Stimulated activated CD8-positive, alpha-beta memory T cell treated with anti-CD3 and anti-CD28 coated beads, Interleukin-7, amount 100 ng/mL, for 24 hours (primary cell): ENCODE data around the gene CALML5.
"Not testable (repeated sequence)": the region's sequence is repeated elsewhere in the genome, so short reads cannot be mapped to it uniquely, and the experiment has no call there.

ENCODE experiments used
- DNase-seq: peaks from one replicate; pipeline ENCODE4 v3.0.0-alpha.2; 2020; ENCODE audit warnings: low read depth

Gene CALML5

DNA sequence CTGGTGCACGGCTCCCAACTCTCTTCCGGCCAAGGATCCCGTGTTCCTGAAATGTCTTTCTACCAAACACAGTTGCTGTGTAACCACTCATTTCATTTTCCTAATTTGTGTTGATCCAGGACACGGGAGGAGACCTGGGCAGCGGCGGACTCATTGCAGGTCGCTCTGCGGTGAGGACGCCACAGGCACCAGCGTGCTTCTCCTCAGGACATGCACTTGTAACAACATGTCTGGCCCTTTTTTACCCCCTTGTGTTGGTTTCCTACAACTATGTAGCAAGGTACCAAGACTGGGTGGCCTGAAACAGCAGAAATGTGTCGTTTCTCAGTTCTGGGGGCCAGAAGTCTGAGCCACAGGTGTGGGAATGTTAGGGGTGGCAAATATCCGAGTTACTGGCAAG lies 18.2 kb downstream of the CALML5 start:
- no peak for DNase-seq

DNA sequence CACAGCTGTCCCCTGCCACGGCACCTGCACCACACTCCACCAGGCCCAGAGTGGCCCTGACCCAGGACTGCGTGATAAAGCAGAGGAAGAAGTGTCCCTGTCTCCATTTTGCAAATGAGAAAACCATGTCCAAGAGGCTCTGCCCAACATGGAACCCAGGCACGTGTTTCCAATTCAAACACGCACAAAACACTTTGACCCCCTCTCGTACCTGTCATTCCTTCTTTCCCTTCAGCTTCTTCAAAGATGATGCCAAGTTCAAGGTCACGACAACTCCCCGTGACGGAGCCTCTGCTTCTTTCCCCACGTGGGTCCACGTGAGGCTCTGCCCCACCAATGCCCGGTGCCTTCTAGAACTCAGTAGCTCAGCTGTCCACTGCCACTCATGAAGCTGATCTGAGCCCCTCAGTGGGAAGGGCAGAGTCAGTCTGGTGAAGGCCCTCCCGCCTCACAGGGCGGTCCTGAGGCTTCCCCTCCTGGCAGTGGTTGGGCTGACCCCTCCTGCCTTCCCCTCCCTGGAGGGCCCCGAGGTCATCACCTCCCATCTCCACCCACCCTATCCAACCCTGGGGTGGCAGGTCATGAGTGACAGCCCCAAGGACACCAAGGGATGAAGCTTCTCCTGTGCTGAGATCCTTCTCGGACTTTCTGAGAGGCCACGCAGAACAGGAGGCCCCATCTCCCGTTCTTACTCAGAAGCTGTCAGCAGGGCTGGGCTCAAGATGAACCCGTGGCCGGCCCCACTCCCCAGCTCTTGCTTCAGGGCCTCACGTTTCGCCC lies 19.0 kb downstream of the CALML5 start:
- no peak for DNase-seq

DNA sequence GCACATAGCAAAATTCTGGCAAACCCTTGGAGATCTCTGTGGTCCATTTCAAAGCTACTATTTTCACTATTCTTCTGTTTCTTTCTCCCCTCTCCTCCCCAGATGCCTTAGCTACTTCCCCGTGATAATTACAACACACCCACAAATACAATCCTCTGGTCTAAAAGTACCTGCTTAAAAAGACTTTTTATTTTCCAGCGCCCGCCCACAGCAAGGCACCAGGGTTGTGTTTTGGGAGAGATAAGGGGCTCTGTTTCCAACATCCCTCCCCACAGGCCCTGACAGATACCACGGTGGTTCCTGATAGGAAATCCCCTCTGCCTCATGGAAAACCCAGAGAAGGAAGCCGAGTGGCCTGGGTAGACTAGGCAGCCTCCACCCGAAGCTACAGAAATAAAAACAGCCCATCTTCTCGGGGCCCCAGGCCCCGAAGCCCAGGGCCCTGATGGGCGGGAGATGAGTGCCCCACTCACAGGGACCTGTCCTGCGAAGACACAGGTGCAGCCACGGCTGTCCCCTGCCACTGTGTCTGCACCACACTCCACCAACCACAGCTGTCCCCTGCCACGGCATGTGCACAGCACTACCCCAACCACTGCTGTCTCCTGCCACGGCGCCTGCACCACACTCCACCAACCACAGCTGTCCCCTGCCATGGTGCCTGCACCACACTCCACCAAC lies 19.7 kb downstream of the CALML5 start:
- no peak for DNase-seq

DNA sequence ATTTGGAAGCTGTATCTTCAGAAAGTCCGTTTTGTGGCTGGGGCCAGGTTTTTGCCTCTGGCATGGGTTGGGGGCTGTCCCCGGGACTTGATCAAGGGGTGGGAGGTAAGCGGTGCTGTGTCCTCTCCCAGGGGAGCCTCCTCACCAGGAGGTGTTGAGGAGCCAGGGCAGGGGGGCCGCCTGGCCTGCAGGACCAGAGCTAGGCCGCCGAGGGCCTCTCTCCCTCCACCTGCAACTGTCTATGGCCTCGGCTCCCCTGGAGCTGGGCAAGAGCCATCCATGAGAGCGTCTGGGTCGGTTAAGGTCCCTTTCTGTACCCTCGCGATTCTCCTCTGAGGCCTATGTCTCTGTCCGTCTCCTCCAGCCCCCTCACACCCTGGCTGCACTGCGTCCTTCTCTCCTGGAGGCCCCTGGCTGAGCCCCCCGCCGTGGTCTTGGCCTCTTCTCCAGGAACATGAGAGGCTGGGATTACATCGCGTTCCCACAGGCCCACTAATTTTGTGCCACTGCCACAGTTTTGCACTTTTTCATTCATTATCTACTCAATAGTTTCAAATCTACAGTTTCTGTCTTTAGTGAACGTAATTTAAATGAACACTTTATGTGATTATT lies 20.6 kb downstream of the CALML5 start:
- DNase-seq, result no peak

DNA sequence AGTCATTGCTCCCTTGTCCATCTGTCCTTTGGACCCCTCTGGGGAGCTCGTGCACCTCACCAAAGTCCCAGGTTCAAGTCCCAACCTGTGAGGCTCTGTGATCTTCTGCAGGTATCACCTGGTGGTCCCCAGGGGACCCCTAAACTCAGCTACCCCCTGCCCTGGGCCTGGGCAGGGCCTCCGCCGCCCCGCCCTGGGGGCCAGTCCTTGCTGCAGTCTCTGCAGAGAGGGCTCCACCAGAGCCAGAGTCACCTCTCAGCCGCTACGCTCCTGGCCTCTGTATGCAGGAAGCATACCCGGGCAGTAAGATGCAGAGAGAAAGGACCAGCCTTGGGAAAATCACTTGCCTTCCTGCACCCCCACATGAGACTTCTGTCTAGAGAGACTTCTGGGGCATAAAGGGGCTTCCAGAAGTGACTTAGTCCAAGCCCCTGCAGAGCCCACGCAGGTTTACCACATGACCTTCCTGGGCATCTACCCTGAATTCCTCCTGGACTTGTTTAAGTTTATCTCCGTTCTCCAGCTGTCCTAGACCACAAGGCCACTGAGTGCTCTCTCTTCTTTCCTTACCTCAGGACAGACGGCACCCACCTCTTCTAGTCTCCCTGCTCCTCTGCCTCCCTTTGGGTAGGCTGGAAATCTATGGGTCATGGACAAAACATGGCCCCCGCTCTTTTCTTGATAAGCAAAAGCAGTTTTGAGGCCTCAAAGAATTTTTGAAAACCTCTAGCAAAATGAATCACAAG lies 21.2 kb downstream of the CALML5 start:
- no peak for DNase-seq

DNA sequence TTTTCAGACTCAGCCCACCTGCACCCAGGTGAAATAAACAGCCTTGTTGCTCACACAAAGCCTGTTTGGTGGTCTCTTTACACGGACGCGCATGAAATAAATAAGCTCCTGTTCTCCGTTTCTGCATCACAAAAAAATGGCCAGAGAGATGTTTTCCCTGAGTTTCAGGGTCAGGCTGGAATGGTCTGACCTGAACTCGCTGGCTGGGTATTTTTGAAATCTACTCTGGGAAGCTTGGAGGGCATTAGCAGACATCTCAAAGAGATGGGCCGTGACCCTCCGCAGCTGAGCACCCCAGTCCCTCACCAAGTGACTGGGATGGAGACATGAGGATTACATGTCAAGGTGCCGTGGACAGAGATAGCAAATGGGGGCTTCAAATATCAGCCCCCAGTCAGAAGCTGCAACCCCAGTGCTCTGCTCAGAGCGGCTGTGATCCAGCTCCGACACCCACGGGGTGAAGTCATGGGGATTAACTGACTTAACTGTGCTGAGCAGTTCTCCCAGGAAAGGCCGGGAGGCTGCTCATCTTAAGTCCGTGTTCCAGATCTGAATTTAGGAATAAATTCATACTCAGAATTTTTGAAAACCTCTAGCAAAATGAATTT lies 22.3 kb downstream of the CALML5 start:
- no peak for DNase-seq

DNA sequence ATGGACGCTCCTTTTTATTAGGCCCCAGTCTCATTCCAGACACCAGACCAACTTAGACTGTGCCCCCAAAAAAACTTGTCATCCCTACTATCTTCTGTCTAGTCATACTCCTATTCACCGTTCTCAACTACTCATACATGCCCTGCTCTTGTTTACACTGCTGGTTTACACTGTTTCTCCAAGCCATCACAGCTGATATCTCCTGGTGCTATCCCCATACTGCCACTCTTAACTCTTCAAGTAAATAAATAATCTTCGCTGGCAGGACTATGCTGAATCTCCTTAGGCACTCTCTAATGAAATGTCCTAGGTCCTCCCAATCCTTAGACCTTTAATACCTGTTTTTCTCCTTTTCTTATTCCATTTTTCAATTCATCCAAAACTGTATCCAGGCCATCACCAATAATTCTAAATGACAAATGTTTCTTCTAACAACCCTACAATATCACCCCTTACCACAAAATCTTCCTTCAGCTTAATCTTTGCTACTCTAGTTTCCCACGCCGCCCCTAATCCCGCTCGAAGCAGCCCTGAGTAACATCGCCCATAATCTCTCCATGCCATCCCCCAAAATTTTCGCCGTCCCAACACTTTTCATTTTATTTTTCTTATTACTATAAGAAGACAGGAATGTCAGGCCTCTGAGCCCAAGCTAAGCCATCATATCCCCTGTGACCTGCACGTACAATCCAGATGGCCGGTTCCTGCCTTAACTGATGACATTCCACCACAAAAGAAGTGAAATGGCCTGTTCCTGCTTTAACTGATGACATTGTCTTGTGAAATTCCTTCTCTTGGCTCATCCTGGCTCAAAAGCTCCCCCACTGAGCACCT lies 23.2 kb downstream of the CALML5 start:
- not testable (repeated sequence) for DNase-seq

DNA sequence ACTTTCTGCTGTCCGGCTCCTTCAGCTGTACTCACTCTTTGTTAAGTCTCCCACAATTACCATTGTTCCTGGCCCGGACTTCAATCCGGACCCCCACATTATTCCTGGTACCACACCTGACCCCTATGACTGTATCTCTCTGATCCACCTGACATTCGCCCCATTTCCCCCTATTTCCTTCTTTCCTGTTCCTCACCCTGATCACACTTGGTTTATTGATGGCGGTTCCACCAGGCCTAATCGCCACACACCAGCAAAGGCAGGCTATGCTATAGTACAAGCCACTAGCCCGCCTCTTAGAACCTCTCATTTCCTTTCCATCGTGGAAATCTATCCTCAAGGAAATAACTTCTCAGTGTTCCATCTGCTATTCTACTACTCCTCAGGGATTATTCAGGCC lies 24.3 kb downstream of the CALML5 start:
- DNase-seq, result not testable (repeated sequence)

DNA sequence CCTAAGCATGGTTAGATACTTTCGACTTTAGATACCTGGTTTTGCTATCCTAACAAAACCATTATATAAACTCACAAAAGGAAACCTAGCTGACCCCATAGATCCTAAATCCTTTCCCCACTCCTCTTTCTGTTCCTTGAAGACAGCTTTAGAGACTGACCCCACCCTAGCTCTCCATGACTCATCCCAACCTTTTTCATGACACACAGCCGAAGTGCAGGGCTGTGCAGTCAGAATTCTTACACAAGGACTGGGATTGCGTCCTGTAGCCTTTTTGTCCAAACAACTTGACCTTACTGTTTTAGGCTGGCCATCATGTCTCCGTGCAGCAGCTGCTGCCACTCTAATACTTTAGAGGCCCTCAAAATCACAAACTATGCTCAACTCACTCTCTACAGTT lies 24.7 kb downstream of the CALML5 start:
- not testable (repeated sequence) for DNase-seq

DNA sequence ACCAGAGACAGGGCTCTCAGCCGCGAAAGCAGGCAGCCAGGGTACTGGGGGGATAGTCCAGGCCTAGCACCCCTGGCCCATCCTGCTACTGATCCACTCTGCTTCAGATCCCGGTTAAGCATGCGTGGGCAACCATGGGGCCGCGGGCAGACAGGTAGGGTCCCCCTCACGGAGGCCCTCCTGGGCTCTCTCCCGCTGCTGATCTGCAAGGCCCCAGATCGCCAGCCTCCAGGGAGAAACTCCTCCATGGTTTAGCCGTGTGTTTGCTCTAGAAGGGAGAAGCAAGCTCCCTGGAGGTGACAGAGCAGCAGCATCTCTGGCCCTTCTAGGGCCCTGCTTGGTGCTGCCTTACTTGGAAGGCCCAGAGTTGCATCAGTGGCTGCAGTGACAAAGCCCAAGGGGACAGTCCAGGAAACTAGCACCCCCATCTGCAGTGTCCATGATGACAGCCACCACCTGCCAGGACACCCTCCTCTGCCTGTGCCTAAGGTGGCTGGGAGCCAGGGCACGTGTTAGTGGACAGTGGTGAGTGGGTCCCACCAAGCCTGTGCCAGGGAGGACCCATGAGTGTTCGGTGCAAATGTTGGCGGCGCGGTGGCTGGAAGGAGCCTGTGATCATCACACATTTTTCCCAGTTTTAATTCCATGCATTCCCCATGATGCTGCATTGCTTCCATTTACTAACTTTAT lies 29.2 kb downstream of the CALML5 start:
- DNase-seq, result no peak

DNA sequence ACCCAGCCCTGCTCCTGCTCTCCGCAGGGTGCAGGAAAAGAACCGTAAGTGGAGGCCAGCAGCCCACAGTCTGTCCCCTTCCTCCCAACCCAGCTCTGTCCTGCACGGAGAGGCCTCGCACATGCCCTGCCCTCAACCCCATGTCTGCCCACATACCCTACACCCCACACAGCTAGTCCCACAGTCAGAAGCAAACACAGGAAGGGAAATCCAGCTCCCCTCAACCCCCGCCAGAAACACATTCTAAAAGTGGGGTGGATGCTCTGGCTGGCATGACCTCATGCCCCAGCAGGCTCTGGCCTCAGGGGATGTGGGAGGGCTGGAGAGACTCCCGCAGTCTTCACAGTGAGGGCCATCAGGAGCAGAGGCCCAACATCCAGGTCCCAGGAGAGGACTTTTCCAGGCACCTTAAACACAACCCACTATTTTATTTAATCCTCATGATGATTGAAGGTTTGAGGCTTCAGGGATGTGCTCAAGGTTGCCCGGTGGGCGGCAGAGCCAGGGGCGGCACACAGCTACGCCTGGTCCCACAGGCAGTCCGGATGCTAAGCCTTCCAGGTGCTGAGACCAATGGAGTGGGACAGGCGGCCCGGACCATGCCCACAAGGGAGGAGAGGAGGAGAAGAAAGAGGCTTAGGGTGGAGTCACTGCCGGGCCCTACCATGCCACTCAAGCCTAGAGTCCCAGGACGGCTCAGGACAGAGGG lies 29.9 kb downstream of the CALML5 start:
- DNase-seq, result no peak

DNA sequence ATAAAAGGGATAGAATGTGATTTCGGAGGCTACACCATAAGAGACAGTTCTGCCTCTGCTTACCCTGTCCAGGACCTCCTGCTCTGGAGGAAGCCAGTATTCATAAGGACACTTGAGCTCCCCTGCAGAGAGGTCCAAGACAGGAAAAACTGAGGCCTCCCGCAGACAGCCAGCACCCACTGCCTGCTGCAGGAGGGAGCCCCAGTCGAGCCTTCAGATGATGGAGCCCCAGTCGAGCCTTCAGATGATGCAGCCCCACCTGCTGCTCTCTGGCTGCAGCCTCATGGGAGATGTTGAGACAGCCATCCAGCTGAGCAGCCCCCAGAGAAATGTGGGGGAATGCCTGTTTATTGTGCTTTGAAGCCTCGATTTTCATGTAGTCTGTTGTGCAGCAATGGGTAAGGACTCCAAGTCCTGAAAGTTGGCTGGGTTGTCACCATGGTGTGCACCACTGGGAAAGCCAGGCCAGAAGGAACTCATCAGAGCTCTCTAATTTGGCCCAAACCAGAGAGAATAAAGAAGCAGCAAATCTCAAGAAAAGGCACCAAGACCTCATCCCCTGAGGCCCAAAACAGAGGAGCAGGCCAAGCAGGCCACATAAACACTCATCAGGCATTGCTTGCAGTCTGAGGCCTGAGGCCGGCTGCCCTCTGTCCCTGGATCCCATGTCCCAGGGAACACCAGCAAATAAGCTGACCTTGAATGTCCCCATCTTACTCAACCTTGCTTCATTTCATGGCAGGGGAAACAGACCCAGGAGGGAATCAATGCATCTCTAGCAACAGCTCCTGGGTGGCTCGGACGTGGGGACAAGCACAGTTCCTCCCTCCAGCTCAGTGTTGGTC lies 30.9 kb downstream of the CALML5 start:
- no peak for DNase-seq

DNA sequence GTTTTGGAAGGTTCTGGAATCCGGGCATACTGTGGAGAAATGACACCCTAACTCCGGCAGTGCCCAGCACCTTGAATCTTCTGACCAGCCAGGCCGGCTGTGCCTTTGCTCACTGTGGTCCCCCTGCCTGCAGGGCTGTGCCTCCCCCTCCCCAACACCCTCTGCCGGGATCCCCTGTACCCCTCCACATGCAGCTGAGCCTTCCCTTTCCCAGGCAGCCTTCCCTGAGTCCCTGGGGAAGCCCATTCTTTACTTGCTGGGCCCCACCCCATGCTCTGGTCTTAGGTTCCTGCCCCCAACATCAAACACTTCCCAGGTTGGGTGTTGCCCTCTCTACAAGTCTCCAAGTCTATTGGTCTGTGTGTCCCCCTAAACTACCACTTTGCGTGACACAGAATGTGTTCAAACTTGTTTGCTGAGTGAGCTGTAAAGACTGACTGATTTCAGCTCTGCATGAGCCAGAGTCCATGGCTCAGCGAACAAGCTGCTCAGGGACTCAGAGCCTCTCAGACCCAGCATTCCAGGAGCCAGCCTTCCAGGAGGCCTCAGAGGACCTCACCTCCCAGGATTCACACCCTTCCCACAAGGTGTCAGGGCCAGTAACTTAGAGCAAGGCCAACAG lies 31.6 kb downstream of the CALML5 start:
- DNase-seq, result no peak

DNA sequence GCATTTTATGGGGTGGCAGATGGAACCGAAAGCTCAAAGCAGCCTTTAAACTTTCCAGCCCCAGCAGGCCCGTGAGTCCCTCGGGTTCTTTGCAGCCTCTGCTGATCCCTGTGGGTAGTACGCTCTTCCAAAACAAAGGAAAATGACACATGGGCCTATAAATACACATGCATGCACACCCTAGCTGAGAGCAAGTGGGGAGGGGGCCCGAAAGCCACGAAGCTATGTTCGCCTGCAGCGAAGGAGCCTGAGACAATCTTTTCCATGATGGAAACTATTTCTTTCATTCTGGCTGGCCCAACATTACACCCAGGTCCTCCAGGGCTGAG lies 32.2 kb downstream of the CALML5 start:
- no peak for DNase-seq

DNA sequence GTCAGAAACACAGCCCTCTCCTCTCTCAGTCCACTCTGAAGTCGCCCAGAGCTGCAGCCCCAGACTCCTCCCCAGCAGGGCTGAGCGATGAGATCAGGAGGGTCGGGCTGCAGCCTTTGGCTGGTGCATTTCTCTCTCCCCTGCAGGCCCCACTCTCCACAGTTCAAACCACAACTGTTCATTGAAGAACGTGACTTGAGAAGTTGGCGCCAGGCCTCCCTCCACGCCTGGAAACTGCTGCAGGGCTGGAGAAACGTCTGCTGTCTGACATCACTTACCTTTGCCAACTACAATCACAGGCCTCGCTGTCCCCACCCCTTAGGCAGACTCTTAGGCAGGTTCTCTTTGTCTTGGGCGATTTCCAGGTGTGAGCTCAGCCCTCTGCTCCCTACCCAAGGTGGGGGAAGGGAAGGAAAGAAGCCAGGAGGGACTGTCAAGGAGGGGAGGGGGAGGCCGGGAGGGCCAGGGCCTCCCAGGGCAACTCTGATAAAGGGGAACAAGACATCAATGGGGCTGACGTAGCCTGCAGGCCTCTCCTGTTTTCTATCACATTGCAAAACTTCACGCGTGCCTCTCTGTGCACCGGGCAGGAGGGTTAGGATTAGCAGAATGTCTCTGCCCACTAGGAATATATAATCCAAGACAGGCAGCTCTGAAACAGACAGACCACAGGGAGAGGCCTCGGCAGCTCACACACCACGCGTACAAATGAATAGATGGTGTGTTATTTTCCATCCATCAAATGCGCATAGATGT lies 32.7 kb downstream of the CALML5 start:
- DNase-seq, result no peak

DNA sequence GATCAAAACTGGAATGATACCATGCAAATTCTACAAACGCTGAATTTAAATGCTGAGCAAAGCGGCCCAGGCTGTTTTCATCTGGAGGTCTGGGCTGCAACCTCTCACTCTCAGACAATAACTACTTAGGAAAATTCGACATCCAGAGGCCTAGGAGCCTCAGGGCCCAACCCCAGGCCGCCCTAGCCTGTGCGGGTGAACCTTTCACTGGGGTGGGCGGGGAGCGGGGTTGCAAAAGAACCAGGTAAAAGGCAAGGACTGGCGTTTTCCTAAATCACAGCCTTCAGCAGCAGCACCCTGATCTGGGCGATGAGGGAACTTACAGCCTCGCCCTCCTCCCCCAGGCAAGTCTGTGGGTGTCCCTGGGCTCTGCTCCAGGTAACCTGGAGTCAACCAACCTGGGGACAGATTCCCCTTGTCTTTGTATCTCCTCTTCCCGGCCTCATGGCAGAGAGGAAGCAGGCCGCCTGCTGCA lies 33.4 kb downstream of the CALML5 start:
- DNase-seq, result no peak

DNA sequence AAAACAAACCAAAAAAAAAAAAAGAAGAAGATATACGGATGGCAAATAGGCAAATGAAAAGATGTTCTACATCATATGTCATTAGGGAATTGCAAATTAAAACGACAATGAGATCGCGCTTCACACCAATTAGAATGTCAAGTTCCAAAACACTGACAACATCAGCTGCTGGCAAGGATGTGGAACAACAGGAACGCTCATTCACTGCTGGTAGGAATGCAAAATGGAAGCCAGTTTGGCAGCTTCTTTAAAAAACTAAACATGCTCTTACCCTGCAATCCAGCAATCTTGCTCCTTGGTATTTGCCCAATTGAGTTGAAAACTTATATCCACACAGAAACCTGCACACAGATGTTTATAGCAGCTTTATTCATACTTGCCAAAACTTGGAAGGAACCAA lies 34.8 kb downstream of the CALML5 start:
- no peak for DNase-seq

DNA sequence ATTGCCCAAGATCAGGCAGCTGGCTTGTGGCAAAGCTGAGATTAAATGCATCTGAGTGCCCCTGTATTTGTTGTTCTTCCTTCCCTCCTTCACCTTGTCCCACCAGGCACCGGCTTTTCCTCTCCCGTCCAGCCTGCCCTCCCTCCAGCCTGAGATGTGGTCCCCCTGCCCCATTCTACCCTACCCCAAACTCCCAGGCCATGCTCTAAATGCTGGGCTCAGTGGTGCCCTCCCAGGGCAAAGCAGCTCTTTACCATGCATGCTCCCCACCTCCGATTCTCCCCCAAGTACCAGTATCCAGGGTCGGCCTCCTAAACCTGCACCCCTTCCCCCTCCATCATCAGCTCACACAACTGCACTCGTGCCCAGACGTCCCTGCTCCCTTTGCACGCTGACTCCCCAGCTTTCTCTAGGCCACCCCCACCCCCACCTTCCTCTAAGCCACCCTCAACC lies 36.5 kb downstream of the CALML5 start:
- DNase-seq, result no peak
